Nucleus accumbens (tissue), 56 donors: ENCODE measurements around the gene ANO8.

Experiments
- DNase-seq, 56 donors: peaks; one replicate each; lab custom pipeline; 2025; lab: John Stamatoyannopoulos, UW

ANO8 gene

DNA sequence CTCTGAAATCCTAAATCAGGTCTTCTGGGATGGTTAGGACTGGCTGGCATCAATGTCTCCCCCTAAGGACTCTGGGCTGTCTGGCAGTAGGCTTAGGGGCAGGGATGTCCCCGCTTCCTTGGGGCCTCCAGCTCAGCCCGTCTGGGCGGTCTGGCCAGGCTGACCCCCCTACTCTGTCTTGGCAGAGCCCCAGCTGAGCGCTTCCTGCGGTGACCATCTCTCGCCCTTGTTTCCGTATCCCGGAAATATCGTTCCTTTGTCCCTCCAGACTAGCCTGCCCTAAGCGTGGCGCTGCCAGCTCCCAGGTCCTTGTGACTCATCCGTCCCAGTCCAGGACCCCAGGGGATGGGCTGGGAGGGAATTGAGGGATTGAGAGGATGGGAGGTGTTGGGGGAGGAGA is 14.0 kb upstream of the ANO8 start:
- DNase-seq: peak in 2 of 56 donors; percentile 13 to 15

- no peak for DNase-seq
Measured at GRCh38 chr19:17347877-17348276, 13.2 kb upstream of the ANO8 start.

GRCh38 chr19:17347361-17347760 is 12.7 kb upstream of the ANO8 start:
- no peak for DNase-seq

DNA sequence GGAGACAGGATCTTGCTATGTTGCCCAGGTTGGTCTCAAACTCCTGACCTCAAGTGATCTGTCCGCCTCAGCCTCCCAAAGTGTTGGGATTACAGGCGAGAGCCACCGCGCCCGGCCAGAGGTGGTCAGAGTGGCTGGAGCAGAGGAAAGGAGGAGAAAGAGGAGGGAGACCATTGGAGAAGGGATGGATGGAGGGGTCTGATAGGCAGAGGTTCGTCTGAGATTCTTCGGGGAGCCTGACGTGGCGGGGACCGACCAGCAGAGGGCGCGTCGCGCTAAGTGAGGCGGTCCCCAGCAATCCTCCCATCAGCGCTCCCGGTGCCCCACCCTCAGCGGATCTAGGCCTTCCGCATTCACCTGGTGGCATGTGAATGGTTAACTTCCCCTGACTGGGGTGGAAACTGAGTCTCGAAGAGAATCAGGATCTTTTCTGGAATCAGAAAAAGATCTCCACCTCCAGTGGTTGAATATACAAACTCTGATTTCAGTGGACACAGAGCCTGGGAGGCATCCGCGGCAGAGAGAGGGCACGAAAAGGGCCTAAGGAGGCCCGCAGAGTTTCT is 11.5 kb upstream of the ANO8 start:
- peak in 40 of 56 donors; percentile 11 to 83 (median 42) for DNase-seq

DNA sequence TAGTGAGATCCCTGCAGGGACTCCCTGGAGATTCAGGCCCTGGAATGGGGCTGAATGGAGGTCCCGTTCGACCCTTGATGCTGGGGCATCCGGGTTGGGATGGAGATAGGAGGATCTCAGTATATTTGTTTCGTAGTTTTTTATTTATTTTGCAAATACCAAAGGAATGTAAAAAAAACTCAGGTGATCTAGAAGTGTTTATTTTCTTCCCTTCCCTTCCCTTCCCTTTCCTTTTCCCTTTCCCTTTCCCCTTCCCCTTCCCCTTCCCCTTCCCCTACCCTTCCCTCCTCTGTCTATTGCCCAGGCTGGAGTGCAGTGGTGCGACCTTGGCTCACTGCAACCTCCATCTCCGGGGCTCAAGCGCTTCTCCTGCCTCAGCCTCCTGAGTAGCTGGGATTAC is 7.2 kb upstream of the ANO8 start:
- DNase-seq: no peak

DNA sequence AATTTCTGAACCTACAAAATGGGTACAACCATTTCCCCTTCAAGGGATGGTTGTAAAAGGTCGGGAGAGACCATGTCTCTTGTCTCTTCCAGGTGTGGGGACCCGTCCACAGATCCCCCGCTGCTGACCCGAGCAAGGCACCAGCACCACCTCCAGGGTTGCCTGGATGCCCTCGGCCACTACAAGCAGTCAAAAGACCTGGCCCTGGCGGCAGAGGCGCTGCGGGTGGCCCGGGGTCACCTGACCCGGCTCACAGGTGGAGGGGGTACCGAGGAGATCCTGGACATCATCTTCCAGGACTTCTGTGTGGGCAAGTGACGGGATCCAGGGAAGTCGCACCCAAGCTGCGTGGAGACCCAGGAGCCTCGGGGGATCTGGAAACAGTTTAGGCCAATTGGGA is 6.7 kb upstream of the ANO8 start:
- DNase-seq: no peak

- no peak for DNase-seq
Measured at GRCh38 chr19:17340871-17341357, 6.3 kb upstream of the ANO8 start.

GRCh38 chr19:17340302-17340870 is 5.7 kb upstream of the ANO8 start:
- DNase-seq: peak in 1 of 56 donors; percentile 8

GRCh38 chr19:17339088-17339741 is 4.6 kb upstream of the ANO8 start:
- peak in 3 of 56 donors; percentile 21 to 52 (median 42) for DNase-seq

GRCh38 chr19:17338433-17339078 is 3.9 kb upstream of the ANO8 start:
- no peak for DNase-seq

- peak in 7 of 56 donors; percentile 19 to 59 (median 37) for DNase-seq
Measured at GRCh38 chr19:17337675-17338432, 3.2 kb upstream of the ANO8 start.

GRCh38 chr19:17336872-17337674 is 2.4 kb upstream of the ANO8 start, which contains the start of gene GTPBP3:
Gene GTPBP3, plus strand, starts transcription at chr19:17337553. Its CDS starts 59 bp downstream, at chr19:17337612.
- DNase-seq: peak; percentile 65 to 99 (median 94)

GRCh38 chr19:17335575-17335974 is 920 bp upstream of the ANO8 start:
- no peak for DNase-seq

DNA sequence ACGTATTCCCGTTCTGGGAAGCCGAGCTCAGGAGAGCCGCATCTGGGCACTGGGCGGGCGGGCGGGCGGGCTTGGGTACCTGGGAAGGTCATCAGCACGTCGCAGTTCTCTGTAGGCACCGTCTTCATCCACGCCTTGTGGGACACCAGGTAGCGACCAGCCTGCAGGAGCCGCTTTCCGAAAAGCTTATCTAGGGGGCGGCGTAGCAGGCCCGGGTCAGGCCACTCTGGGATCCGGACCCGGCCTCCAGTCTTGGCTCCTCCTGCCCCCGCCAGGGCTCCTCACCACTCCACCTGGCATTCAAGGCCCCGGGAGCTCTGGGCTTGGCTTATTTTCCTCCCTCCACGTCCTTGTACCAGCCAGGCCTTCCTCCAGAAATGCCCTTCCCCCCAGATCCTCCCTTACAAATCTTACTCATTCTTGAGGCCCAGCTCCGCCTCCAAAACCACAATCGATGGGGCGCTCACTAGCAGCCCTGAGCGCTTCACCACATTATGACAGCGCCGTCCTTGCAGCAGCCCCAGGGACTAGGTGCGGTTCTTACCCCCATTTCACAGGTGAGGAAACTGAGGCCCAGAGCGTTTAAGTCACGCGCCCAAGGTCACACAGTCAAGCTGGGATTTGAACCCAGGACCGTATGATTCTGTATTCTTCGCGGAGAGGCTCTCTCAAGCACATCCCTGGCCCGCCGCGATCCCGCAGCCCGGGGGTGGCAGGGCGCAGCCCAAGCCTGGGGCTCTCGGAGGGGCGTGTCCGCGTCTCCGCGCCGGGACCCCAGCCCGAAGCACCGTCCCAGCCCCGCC is 843 bp downstream of the ANO8 start:
- peak in 13 of 56 donors; percentile 14 to 52 (median 30) for DNase-seq

GRCh38 chr19:17332677-17333581 is 1.7 kb downstream of the ANO8 start:
- peak in 7 of 56 donors; percentile 6 to 43 (median 22) for DNase-seq

GRCh38 chr19:17332360-17332676 is 2.3 kb downstream of the ANO8 start:
- no peak for DNase-seq

GRCh38 chr19:17331045-17331558 is 3.6 kb downstream of the ANO8 start:
- no peak for DNase-seq
